ENCODE measurements around the gene PPARD. TPM values are rescaled to one million over a fixed set of nuclear protein-coding genes. Genes with fewer than 3 reads are reported as not detected.

PPARD gene
- total and polyA plus RNA-seq, 2 of the 13 experiments (the other 11 are each of a cell fraction or from before 2014, with no cell fraction given): 6.1 to 13.3 TPM

DNA sequence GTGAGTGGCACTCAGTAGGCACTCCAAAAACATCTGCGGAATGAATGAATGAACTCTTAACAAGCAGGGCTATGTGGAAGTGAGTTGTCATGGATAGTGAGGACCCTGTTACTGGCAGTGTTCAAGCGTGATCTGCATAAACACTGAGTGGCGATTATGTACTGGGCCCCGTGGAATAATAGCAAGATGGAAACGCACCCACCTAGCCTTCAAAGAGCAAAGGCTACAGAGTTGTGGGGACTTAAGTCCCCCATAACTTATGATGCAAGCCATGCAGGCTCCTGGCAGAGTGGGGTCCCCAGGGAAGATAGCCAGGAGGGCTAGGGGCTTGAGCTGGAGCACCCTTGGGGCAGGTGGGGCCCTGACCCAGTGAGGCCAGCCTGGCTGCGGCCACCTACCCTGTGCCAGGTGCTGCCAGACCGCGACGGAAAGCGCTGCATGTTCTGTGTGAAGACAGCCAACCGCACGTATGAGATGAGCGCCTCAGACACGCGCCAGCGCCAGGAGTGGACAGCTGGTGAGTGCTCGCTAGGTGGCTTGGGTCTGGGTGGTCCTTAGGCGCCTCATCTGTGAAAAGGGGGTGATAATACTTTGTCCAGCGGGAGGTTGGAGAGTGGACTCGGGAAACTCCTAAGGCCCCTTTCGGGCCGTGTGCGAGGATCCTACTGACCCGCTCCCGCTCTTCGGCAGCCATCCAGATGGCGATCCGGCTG lies 24.7 kb upstream of the PPARD start (continued):
- TF ChIP-seq LCORL (IDR thresholded peaks at IDR 0.05) (no peak), LCORL (CRISPR knock-in tag; IDR thresholded peaks at IDR 0.05) (no peak), RFX3 (CRISPR knock-in tag; IDR thresholded peaks at IDR 0.05) (no peak), ZNF713 (CRISPR knock-in tag; IDR thresholded peaks at IDR 0.05) (no peak; the same call in 1 of the 2 replicates), ZMYM3 (CRISPR knock-in tag; IDR thresholded peaks at IDR 0.05) (no peak), ZNF891 (CRISPR knock-in tag; IDR thresholded peaks at IDR 0.05) (no peak), XBP1 (CRISPR knock-in tag; IDR thresholded peaks at IDR 0.05) (0 out of 2 replicates have a peak, but pooled peaks have one; percentile 13), ZBTB8A (CRISPR knock-in tag; IDR thresholded peaks at IDR 0.05; ENCODE audit: borderline replicate concordance, low read depth) (no peak), ZNF382 (CRISPR knock-in tag; IDR thresholded peaks at IDR 0.05; ENCODE audit: borderline replicate concordance) (no peak), PRPF4 (IDR thresholded peaks at IDR 0.05; ENCODE audit: low read depth, low read length, poor library complexity, severe bottlenecking) (no peak)
- TF ChIP-seq, protein P1, sequence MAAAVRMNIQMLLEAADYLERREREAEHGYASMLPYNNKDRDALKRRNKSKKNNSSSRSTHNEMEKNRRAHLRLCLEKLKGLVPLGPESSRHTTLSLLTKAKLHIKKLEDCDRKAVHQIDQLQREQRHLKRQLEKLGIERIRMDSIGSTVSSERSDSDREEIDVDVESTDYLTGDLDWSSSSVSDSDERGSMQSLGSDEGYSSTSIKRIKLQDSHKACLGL (CRISPR knock-in tag; IDR thresholded peaks at IDR 0.05): peak; percentile 68
- TF ChIP-seq, protein P2, sequence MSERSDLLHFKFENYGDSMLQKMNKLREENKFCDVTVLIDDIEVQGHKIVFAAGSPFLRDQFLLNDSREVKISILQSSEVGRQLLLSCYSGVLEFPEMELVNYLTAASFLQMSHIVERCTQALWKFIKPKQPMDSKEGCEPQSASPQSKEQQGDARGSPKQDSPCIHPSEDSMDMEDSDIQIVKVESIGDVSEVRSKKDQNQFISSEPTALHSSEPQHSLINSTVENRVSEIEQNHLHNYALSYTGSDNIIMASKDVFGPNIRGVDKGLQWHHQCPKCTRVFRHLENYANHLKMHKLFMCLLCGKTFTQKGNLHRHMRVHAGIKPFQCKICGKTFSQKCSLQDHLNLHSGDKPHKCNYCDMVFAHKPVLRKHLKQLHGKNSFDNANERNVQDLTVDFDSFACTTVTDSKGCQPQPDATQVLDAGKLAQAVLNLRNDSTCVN (CRISPR knock-in tag; IDR thresholded peaks at IDR 0.05; ENCODE audit: borderline replicate concordance): no peak
- TF ChIP-seq, protein P3, sequence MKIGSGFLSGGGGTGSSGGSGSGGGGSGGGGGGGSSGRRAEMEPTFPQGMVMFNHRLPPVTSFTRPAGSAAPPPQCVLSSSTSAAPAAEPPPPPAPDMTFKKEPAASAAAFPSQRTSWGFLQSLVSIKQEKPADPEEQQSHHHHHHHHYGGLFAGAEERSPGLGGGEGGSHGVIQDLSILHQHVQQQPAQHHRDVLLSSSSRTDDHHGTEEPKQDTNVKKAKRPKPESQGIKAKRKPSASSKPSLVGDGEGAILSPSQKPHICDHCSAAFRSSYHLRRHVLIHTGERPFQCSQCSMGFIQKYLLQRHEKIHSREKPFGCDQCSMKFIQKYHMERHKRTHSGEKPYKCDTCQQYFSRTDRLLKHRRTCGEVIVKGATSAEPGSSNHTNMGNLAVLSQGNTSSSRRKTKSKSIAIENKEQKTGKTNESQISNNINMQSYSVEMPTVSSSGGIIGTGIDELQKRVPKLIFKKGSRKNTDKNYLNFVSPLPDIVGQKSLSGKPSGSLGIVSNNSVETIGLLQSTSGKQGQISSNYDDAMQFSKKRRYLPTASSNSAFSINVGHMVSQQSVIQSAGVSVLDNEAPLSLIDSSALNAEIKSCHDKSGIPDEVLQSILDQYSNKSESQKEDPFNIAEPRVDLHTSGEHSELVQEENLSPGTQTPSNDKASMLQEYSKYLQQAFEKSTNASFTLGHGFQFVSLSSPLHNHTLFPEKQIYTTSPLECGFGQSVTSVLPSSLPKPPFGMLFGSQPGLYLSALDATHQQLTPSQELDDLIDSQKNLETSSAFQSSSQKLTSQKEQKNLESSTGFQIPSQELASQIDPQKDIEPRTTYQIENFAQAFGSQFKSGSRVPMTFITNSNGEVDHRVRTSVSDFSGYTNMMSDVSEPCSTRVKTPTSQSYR (CRISPR knock-in tag; IDR thresholded peaks at IDR 0.05; ENCODE audit: borderline replicate concordance): no peak
- TF ChIP-seq, protein P4, sequence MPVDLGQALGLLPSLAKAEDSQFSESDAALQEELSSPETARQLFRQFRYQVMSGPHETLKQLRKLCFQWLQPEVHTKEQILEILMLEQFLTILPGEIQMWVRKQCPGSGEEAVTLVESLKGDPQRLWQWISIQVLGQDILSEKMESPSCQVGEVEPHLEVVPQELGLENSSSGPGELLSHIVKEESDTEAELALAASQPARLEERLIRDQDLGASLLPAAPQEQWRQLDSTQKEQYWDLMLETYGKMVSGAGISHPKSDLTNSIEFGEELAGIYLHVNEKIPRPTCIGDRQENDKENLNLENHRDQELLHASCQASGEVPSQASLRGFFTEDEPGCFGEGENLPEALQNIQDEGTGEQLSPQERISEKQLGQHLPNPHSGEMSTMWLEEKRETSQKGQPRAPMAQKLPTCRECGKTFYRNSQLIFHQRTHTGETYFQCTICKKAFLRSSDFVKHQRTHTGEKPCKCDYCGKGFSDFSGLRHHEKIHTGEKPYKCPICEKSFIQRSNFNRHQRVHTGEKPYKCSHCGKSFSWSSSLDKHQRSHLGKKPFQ (CRISPR knock-in tag; IDR thresholded peaks at IDR 0.05; ENCODE audit: insufficient replicate concordance): no peak
- TF ChIP-seq, protein P5, sequence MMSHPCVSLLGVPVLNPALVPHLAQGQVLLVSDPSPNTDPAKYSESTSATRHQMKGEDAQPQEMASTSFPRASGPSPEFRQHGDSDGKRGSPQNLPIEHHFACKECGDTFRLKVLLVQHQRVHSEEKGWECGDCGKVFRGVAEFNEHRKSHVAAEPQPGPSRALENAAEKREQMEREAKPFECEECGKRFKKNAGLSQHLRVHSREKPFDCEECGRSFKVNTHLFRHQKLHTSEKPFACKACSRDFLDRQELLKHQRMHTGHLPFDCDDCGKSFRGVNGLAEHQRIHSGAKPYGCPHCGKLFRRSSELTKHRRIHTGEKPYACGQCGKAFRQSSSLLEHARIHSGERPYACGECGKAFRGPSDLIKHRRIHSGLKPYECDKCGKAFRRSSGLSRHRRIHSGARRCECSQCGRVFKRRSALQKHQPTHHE (CRISPR knock-in tag; IDR thresholded peaks at IDR 0.05; ENCODE audit: borderline replicate concordance): no peak
- TF ChIP-seq, protein P6, sequence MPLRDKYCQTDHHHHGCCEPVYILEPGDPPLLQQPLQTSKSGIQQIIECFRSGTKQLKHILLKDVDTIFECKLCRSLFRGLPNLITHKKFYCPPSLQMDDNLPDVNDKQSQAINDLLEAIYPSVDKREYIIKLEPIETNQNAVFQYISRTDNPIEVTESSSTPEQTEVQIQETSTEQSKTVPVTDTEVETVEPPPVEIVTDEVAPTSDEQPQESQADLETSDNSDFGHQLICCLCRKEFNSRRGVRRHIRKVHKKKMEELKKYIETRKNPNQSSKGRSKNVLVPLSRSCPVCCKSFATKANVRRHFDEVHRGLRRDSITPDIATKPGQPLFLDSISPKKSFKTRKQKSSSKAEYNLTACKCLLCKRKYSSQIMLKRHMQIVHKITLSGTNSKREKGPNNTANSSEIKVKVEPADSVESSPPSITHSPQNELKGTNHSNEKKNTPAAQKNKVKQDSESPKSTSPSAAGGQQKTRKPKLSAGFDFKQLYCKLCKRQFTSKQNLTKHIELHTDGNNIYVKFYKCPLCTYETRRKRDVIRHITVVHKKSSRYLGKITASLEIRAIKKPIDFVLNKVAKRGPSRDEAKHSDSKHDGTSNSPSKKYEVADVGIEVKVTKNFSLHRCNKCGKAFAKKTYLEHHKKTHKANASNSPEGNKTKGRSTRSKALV (CRISPR knock-in tag; IDR thresholded peaks at IDR 0.05): no peak
- TF ChIP-seq, protein P7, sequence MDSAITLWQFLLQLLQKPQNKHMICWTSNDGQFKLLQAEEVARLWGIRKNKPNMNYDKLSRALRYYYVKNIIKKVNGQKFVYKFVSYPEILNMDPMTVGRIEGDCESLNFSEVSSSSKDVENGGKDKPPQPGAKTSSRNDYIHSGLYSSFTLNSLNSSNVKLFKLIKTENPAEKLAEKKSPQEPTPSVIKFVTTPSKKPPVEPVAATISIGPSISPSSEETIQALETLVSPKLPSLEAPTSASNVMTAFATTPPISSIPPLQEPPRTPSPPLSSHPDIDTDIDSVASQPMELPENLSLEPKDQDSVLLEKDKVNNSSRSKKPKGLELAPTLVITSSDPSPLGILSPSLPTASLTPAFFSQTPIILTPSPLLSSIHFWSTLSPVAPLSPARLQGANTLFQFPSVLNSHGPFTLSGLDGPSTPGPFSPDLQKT (CRISPR knock-in tag; IDR thresholded peaks at IDR 0.05; ENCODE audit: borderline replicate concordance): no peak

All from HepG2 (cell line).